Inflammatory macrophage (primary cell): ENCODE data around the gene KCNN1.
A peak's percentile ranks its signal among the peaks of the same experiment; 100 is the strongest.
"Not testable (repeated sequence)": the region's sequence is repeated elsewhere in the genome, so short reads cannot be mapped to it uniquely, and the experiment has no call there.

Source experiments
- DNase-seq, 2 donors: peaks; one replicate each; pipeline ENCODE4 v3.0.0-alpha.2; 2020 to 2022

Gene KCNN1

DNA sequence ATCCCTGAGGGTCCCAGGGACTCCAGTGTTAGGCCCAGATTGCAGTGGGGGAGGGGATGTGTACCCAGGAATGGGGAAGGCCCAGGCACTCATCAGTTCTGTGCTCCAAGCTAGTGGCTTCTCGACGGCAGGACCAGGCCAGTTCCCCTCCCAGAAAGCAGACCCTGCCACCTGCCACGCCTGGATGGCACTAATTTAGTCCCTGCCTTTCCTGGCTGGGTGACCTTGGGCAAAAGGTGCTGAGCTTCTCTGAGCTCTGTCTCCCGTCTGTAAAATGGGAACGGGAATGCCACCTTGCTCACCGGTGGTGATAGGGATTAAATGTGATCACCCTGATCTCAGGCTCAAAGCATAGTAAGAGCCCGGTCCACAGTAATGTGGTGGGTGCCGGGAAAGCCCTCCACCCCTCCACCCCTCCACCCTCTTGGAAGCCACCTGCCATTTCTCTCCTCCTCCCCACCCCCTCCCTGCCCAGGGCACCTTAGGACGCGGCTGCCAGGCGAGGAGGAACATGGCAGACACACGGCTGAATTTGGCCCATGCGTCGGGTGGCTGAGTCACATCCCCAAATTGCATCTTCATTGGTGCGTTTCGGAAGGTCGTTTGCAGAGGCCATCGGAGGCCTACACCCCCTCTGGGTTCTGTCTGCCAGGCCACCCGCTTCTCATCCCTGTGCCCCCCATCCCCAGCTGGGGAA lies 2.3 kb downstream of the KCNN1 start:
- no peak for DNase-seq

DNA sequence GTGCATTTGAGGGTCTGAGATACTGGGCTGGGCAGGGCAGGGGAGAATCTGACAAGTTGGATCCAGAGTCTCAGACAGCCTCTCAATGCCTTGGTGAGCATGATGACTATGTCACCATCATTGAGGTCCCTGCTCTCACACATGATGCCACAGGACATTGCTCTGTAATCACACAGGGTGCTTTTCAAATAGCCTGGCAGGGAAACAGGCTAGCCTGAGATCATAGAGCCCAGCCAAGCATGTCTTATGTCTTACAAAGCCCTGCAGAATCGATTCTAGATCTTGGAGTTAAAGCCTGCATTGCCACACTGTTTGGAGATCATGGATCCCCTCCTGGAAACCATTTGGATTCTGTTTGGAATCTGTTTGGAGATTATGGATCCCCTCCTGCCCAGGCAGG lies 5.3 kb downstream of the KCNN1 start:
- DNase-seq: no peak

DNA sequence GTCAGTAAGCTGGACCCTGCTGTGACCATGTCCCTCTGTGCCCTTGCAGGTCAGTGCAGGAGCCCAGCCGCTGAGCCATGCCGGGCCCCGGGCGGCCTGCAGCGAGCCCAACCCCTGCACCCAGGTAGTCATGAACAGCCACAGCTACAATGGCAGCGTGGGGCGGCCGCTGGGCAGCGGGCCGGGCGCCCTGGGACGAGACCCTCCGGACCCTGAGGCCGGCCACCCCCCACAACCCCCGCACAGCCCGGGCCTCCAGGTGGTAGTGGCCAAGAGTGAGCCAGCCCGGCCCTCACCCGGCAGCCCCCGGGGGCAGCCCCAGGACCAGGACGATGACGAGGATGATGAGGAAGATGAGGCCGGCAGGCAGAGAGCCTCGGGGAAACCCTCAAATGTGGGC lies 6.9 kb downstream of the KCNN1 start:
- DNase-seq: no peak

DNA sequence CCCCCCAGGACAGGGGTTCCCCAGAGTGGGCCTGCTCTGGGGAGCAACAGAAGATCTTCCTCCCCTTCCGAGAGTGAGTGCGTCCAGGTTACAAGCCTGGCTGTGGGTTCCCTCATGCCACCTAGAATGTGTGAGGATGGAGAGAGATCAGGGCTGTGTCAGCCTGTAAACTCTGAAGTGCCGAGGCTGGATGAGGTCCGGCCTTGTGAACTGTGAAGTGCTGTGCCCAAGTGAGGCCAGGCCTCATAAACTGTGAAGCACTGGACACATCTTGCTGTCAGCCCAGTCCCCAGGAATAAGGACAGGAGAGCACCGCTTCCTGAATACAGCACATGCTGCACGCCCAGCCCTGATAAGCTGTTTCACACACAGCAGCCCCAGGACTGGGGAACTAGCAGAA lies 7.6 kb downstream of the KCNN1 start:
- no peak for DNase-seq

DNA sequence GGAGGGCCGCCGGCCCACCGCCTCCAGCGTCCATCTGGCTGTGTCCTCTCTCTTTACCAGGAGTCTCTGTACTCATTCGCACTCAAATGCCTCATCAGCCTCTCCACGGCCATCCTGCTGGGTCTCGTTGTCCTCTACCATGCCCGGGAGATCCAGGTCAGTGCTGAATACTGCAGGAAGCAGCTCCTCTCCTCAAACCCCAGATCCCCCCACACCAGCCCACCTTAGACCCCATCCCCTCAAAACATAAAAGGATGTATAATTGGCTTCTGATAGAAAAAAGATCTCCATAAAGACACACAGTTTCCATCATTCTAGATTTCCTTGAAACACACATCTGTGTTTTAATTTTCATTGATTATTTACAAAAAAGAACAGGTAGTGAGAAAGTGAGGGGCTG lies 8.1 kb downstream of the KCNN1 start:
- DNase-seq: no peak

DNA sequence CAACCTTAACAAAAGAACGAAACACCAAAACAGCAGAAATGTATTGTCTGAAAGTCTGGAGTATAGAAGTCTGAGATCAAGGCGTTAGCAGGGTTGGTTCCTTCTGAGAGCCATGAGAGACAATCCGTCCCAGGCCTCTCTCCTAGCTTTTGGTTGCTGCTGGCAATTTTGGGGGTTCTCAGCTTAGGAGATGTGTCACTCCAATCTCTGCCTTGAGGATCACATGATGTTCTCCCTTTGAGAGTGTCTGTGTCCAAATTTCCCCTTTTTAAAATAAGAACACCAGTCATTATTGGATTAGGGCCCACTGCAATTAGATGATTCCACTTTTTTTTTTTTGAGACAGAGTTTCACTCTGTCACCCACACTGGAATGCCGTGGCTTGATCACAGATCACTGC lies 10.1 kb downstream of the KCNN1 start:
- DNase-seq: peak; percentile 58 to 59

DNA sequence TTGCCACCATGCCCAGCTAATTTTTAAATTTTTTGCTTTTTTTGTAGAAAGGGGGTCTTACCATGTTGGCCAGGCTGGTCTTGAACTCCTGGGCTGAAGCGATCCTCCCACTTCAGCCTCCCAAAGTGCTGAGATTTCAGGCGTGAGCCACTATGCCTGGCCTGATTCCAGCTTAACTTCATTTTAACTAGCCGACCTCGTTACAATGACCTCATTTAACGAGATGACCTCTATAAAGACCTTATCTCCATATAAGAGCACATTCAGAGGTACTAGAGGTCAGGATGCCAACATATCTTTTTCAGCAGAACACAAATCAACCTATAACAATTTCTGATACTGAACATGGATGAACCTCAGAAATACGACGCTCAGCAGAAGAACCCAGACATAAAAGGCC lies 10.6 kb downstream of the KCNN1 start:
- DNase-seq: no peak

DNA sequence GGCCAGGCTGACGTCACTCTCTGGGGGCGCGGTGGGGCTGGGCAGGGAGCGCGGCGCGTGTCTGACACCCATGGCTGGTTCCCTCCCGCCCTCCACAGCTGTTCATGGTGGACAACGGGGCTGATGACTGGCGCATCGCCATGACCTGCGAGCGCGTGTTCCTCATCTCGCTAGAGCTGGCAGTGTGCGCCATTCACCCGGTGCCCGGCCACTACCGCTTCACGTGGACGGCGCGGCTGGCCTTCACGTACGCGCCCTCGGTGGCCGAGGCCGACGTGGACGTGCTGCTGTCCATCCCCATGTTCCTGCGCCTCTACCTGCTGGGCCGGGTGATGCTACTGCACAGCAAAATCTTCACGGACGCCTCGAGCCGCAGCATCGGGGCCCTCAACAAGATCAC lies 14.7 kb downstream of the KCNN1 start:
- DNase-seq: no peak

DNA sequence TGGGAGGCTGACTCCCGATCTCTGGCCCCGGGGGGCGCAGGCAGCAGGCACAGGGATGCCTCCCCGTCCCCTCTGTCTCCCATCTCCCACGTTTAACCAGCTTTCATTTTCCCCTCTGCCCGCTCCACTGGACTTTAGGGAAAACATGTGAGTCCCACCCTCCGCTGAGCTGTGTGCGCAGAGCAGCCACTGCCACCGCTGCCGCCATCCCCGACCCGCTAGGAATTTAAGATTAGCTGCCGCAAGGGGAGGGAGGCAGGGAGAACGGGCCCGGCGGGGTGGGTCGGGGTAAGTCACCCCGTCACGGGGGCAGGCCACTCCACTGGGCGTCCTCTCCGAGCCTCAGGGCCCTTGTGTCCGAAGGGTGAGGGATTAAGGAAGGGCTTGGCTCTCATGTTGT lies 15.5 kb downstream of the KCNN1 start:
- DNase-seq: no peak

DNA sequence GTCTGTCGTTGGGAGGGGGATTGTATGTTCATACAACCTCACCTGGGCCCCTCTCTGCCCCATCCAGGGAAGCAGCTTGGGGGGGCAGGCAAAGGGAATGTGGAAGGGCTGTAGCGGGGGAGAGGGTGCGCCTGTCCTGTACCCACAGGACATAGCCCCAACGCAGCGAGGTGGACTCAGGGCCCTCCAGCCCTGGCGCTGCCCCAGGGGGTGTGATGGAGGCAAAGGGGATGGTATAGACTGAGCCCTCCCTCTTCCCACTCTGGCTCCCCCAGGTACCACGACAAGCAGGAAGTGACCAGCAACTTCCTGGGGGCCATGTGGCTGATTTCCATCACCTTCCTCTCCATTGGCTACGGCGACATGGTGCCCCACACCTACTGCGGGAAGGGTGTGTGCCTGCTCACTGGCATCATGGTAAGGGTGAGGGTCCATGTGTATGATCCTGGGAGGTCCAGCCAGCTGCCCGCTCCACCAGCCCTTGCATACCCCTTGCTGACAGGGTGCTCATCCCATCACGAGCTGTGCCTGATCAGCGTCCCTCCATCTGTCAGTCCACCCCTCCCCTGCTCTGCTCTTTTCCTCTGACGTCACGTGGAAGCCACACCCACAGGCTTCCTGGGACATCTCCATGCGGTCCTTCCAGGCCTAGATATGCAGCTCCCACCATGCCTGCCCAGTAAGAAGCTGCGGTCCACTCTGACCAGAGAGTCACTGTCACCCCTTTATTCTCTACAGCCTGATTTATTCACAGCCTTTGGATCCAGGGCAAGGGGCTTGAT lies 18.3 kb downstream of the KCNN1 start:
- DNase-seq: no peak

DNA sequence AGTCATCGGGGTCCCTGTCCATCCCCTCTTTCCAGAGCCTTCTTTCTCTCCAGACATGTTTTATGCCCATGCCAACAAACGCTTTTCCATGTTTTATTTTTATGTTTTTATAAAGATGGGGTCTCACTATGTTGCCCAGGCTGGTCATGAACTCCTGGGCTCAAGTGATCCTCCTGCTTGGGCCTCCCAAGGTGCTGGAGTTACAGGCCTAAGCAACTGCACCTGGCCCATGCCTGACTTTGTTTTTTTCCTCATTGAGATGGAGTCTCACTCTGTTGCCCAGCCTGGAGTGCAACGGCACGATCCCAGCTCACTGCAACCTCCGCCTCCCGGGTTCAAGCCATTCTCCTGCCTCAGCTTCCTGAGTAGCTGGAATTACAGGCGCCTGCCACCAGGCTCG lies 19.7 kb downstream of the KCNN1 start:
- DNase-seq: not testable (repeated sequence)

DNA sequence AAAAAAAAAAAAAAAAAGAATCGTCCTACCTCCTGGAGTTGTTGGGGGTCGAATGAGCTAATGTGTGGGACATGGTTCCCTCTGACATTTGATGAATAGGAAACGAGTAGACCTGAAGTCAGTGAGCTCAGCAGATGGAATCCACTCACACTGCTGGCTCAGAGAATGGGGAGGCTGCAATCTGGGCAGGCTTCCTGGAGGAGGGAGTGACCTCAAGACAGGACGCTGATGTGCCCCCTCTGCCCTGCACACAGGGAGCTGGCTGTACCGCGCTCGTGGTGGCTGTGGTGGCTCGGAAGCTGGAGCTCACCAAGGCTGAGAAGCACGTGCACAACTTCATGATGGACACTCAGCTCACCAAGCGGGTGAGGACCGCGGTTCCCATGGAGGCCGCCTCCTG lies 21.3 kb downstream of the KCNN1 start:
- no peak for DNase-seq

DNA sequence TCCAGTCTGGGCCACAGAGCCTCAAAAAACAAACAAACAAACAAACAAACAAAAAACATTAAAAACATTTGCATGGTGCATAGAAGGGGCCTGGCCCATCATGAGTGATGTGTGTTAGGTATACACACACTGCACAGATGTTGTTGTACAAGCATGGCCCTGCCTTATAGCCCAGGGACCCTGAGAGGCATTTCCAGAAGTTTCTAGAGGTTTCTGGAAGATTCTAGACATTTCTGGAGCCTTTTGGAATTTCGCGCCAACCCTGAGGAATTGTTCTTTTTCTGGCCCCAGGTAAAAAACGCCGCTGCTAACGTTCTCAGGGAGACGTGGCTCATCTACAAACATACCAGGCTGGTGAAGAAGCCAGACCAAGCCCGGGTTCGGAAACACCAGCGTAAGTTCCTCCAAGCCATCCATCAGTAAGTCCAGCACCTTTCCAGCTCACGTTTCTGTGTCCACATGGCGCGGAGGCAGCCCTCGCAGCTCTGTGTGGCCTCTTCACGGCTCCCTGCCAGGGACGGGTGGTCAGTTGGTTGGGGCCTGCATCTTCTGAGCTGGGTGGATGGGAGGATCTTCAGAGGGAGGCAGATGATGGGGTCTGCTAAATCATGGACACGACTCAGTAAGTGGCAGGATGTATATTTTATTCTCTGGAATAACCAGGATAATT lies 22.7 kb downstream of the KCNN1 start:
- DNase-seq: no peak

DNA sequence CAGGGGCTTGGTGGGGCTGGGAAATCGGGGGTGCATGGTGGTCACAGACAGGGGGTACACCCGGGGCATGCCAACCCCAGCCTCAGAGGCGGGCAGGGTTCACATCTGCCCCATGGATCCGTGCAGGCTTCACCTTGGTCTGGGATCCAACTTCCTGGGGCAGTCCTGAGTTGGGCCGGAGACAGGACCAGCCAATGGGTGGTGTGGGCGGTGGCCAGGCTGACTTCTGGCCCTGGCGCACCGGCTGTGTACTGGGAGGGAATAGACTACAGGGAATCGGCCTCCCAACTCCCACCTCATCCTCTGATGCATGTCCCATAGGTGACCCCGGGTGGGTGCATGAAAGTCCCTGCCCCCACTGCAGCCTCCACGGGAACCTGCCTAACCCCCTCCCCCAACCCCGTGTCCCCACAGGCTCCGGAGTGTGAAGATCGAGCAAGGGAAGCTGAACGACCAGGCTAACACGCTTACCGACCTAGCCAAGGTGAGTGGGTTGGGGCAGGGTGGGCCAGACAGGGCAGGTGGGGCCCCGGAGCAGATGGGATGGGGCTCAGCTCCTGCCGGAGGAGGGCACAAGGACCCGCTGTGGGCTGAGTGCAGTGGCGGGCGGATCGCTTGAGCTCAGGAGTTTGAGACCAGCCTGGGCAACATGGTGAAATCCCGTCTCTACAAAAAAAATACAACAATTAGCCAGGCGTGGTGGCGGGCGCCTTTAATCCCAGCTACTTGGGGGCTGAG lies 26.3 kb downstream of the KCNN1 start:
- no peak for DNase-seq

DNA sequence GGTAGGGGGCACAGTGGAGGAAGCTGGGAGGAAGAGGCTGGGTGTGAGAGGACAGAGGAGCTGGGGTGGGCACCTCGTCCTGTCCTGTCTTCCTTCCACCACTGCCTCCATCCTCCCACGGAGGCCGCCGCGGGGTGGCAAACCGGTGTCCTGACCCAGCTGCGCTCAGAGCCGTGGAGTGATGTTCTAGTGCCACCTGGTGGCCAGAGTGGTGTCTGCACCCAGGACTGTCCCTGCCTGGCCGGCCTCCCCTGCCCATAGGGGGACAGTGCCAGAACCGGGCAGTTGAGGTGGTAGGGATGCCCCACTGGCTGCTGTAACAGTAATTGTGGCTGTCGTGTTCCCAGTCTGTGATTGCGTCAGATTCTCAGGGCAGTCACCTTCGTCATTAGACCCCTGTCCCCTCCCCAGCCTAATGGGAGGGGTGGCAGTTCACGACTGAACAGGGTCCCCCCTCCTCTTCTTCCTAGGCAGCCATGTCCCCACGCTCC lies 30.0 kb downstream of the KCNN1 start:
- DNase-seq: peak; percentile 87 to 88

DNA sequence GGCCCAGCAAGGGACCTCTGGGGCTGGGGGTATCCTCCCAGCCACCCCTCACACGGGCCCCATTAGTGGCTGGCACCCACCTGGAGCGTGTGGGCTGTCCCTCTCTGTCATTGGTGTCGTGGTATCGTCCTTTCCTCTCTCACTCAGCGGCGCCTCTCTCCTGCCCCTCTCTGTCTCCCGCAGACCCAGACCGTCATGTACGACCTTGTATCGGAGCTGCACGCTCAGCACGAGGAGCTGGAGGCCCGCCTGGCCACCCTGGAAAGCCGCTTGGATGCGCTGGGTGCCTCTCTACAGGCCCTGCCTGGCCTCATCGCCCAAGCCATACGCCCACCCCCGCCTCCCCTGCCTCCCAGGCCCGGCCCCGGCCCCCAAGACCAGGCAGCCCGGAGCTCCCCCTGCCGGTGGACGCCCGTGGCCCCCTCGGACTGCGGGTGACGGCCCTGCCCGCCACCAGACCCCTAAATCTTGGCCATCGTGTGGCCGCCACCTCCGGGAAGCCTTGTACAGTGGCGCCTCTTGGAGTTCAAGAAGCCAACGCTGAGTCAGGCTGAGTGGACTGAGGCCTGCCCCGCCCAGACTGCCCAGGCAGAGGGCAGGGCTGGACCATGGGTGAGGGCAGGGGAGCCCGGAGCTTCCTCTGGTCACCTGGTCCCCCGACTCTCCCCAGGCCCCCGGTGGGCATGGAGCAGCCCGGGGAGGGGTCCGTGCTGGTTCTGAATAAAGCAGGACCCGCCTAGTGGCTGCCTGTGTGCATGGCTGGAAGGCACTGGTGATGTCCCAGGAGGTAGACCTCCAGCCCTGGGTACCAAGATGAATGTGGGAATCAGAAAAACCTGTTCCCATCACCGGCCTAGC lies 31.3 kb downstream of the KCNN1 start:
- peak in 1 of 2 donors; percentile 15 for DNase-seq

DNA sequence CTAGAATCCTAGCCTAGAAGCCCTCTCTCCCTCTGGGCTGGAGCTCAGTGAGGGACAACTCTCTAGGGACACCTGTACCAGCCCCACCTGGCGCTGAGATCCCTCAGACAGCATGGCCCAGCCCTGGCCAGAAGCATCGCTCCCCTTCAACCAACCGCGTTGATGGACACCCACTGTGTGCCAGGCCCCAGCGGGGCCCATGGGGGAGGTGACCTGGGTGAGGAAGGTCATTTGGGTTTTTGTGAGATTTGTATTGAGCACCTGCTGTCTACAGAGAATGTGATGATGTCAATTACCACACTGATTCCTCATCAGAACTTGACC lies 31.9 kb downstream of the KCNN1 start:
- DNase-seq: no peak

DNA sequence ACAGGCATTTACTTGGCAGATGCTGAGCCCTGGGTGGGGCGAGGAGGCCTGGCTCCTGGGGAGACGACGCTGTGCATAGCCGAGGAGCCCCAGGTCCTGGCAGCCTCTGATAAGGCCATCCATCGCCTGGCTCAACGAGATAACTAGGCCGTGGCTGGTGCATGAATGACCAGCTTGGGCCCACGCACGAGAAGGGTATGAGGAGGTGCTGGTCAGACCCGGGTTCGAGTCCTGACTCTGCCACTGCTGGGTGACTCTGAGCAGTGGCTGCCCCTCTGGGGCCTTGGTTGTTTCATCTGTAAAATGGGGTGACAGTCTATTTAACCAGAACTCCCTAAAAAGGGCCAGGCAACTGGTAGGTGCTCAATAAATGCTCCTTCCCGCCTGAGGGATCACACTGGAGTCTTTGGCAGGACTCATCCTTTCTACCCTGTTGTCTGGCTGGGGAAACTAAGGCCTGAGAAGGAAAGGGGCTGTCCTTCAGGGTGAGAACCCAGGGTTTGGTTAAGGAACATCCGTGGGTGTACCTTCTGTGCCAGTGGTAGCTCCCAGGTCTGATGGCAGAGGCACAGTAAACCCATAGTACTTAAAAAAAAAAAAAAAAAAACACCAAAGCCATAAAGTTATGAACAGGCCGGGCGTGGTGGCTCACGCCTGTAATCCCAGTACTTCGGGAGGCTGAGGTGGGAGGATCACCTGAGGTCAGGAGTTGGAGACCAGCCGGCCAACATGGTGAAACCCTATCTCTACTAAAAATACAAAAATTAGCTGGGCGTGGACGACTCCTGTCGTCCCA lies 33.0 kb downstream of the KCNN1 start:
- DNase-seq: no peak

DNA sequence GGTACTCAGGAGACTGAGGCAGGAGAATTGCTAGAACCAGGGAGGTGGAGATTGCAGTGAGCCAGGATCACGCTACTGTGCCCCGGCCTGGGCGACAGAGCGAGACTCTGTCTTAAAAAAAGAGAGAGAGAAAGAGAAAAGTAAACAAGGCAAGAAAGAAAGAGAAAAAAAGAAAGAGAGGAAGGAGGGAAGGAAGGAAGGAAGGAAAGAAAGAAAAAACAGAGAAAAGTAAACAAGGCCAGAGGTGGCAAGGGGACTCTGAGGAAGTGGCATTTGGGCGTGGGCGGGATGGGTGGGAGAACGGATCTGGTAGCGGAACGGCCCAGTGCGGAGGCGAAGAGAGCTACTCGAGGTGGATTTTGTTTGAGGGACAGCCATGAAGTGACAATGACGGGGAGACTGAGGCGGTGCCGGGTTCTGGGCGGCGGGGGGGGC lies 33.6 kb downstream of the KCNN1 start:
- peak; percentile 79 to 91 for DNase-seq

DNA sequence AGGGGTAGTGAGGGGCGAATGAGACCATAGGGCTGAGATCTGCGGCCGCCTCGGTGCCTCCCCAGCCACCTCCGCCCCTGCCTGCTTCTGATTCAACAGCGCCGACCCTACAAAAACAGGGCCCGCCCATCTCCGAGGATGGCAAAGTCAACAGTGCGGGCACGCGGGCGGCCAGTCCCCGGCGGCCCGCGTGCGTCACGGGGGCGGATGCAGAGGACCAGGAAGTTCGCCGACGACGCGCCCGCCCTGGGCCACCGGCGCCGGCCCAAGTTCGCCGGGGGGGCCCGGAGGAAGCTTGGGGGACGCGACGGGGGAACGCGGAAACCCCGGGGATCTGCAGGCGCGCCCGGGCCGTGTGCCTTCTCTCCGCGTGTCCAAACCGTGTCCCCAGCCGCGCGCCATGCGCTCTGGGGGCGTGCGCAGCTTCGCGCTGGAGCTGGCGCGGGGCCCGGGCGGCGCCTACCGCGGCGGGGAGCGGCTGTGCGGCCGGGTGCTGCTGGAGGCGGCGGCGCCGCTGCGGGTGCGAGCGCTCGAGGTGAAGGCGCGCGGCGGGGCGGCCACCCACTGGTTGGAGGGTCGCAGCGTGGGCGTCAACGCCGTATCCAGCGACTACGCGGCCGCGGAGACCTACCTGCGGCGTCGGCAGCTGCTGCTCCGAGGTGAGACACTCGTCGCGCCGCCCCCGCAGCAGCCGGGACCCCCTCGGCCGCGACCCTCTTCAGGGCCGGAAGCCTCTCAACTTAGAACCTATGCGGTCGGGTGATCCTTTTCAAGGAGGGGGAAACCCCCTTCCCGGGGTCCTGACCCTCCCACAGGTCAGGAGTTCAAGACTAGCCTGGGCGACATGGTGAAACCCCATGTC lies 34.2 kb downstream of the KCNN1 start:
- DNase-seq: peak; percentile 90 to 95
